ENCODE data around the gene DLGAP4. TPM values are rescaled to one million over a fixed set of nuclear protein-coding genes. Genes with fewer than 3 reads are reported as not detected.

The DLGAP4 gene
- total and polyA plus RNA-seq, 7 donors, result 53.5 to 151 (median 90.4) TPM

DNA sequence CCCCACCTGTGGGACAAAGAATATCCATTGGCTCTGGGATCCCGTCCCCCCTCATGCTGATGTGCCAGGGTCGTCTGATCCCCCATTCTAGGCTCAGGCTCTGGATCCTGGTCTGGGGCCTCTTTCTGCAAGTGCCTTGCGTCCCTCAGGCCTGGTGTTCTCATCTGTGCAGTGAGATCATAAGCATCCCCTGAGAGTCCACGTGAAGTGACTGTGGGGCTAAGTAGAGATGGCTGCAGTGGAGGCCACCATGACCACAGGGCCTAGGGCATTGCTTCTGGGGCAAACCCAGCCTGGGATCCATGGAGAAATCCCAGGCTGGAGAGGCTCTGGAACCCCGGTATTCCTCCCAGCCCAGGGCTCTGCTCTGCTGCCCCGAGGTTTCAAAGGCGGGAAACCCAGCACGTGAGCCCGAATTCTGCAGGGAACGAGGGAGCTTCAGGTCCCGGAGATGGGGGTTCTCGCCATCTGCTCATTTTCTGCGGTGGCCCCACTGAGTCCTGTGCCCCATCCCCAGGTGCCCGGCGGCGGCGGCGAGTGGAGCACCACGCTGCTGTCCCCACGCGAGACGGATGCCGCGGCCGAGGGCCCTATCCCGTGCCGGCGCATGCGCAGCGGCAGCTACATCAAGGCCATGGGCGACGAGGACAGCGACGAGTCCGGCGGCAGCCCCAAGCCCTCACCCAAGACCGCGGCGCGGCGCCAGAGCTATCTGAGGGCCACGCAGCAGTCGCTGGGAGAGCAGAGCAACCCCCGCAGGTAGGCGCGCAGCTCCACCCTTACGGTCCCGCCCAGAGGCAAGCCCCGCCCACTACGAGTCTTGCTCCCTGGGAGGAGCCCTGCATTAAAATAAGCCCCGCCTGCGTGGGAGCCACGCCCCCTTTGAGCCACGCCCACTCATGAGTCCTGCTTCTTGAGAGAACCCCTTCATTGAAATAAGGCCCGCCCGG lies 129.7 kb downstream of the DLGAP4 start:
- peak; percentile 81 to 89 for DNase-seq
- H3K9me3 ChIP-seq, result no peaks in the 10 kb centered on the region
- WGBS, 3 donors, result 22 to 33% (median 25%) methylated on average over 43 to 56 of the region's 56 CpGs
- no peaks in the 10 kb centered on the region for H3K4me1 ChIP-seq
- H3K36me3 ChIP-seq (ENCODE audit: insufficient read depth in 1 of 2, low read depth in 1 of 2), result no peaks in the 10 kb centered on the region
- peak; percentile 74 to 94 (median 85) for ATAC-seq
- no peak overlapping the region for H3K27ac ChIP-seq
- TF ChIP-seq, protein P1, sequence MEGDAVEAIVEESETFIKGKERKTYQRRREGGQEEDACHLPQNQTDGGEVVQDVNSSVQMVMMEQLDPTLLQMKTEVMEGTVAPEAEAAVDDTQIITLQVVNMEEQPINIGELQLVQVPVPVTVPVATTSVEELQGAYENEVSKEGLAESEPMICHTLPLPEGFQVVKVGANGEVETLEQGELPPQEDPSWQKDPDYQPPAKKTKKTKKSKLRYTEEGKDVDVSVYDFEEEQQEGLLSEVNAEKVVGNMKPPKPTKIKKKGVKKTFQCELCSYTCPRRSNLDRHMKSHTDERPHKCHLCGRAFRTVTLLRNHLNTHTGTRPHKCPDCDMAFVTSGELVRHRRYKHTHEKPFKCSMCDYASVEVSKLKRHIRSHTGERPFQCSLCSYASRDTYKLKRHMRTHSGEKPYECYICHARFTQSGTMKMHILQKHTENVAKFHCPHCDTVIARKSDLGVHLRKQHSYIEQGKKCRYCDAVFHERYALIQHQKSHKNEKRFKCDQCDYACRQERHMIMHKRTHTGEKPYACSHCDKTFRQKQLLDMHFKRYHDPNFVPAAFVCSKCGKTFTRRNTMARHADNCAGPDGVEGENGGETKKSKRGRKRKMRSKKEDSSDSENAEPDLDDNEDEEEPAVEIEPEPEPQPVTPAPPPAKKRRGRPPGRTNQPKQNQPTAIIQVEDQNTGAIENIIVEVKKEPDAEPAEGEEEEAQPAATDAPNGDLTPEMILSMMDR (IDR thresholded peaks at IDR 0.05), result no peak
- intact Hi-C loops (cut with DNase I), result loop anchor here (5.0 to 10.0 kb wide), 3 partner anchors 161 to 441 kb away; no protein-coding TSS in a partner anchor
- H3K4me3 ChIP-seq, result peak overlapping the region; percentile 62
- peaks cover 0 to 3% (median 0%) of the 10 kb centered on the region in 3 donors for H3K27me3 ChIP-seq (ENCODE audit: insufficient read depth in 3 of 3, low read length in 2 of 3)

DNA sequence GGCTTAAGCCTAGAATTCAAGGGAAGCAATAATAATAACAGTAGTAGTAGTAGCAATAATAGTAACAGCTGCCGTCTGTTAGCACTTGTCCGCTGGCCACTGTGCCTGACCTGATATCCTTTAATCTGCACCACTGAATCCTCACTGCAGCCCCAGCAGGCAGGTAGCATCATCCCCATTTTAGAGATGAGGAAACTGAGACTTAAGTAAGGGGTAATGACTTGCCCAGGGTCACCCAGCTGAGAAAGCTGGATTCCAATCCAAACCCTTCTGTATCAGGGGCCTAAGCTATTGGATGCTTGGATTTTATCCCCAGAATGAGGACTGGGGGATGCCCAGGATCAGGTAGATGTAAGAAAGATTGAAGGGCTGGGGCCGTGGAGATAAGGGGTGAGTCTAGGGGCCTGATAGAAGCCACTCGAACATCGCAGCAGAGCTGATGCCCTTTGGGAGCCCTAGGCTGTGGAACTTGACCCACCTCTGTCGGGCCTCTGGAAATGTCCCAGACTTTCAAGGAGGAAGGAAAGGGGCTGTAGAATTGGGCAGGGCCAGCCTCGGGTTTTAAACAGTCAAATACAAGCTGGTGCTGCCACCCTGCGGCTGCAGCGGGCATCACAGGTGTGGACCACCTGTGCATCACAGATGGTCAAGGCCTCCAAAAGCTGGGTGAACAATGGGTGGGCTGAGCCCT lies 133.0 kb downstream of the DLGAP4 start:
- TF ChIP-seq, protein P1 (IDR thresholded peaks at IDR 0.05), result peak; percentile 90
- ATAC-seq, result peak; percentile 66 to 79 (median 74)
- Histone ChIP-seq H3K4me3 (no peak overlapping the region), H3K36me3 (ENCODE audit: insufficient read depth in 1 of 2, low read depth in 1 of 2) (no peaks in the 10 kb centered on the region), H3K27me3 (ENCODE audit: insufficient read depth in 3 of 3, low read length in 2 of 3) (peaks cover 0 to 3% (median 0%) of the 10 kb centered on the region in 3 donors), H3K9me3 (no peaks in the 10 kb centered on the region), H3K4me1 (no peaks in the 10 kb centered on the region), H3K27ac (no peak overlapping the region)
- peak; percentile 64 to 79 for DNase-seq
- intact Hi-C loops (cut with DNase I), result loop anchor here (2.0 to 10.0 kb wide), 4 partner anchors 164 to 444 kb away; no protein-coding TSS in a partner anchor
- WGBS, 3 donors, result 30 to 35% (median 30%) methylated on average over 9 of the region's 9 CpGs

DNA sequence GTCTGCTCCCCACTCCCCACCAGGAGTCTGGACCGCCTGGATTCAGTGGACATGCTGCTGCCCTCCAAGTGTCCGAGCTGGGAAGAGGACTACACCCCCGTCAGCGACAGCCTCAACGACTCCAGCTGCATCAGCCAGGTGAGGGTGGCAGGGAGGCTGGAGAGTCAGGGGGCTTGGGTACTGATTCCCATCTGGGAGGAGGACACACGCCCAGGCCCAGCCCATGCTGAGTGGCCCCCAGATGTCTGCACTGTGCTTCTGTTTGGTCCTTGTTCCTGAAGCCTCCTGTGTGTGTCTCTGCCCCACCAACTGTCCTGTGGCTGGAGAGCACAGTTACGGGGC lies 133.6 kb downstream of the DLGAP4 start:
- Histone ChIP-seq H3K4me1 (no peaks in the 10 kb centered on the region), H3K27ac (no peak overlapping the region), H3K9me3 (no peaks in the 10 kb centered on the region), H3K27me3 (ENCODE audit: insufficient read depth in 3 of 3, low read length in 2 of 3) (peaks cover 0 to 3% (median 0%) of the 10 kb centered on the region in 3 donors), H3K36me3 (ENCODE audit: insufficient read depth in 1 of 2, low read depth in 1 of 2) (no peaks in the 10 kb centered on the region), H3K4me3 (no peak overlapping the region)
- ATAC-seq (peak in 2 of 4 donors; percentile 6 to 23), DNase-seq (no peak)
- 36 to 44% (median 41%) methylated on average over 7 of the region's 7 CpGs for WGBS, 3 donors
- TF ChIP-seq, protein P1 (IDR thresholded peaks at IDR 0.05), result no peak
- intact Hi-C loops (cut with DNase I), result loop anchor here (2.0 to 10.0 kb wide), 6 partner anchors 165 to 445 kb away; no protein-coding TSS in a partner anchor

DNA sequence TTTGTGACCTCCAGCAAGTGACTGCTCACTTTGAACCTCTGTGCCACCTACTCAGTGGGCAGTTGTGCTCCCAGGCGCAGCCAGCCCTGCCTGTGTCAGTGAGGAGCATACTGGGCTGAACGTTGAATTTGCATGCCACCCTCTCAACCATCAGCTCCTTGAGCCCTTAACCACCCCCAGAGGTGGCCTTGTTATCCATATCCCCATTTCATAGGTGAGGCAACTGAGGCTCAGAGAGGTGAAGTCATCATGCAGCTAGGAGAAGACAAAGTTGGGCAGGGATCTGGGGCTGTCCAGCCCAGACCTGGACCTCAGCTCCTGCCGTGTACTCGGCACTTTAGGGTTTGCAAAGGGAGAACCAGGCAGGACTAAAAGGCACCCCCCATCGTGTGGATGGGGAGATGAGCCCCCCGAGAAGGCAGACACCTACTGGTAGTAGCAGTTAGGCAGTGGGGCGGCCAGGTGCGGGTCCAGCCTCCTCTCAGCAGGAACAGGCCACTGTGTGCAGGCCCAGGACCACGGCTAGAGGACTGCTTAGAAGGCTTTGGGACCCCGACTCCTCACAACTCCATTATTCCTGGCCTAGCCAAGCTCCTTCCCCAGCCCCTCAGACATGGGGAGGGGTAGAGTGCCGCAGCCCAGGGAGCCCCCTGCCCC lies 134.4 kb downstream of the DLGAP4 start:
- no peak overlapping the region for H3K4me3 ChIP-seq
- TF ChIP-seq, protein P1 (IDR thresholded peaks at IDR 0.05), result no peak
- DNase-seq, result no peak
- H3K27me3 ChIP-seq (ENCODE audit: insufficient read depth in 3 of 3, low read length in 2 of 3), result peaks cover 0 to 3% (median 0%) of the 10 kb centered on the region in 3 donors
- WGBS, 3 donors, result 77 to 83% (median 79%) methylated on average over 11 of the region's 11 CpGs
- no peak overlapping the region for H3K27ac ChIP-seq
- no peak for ATAC-seq
- H3K4me1 ChIP-seq, result no peaks in the 10 kb centered on the region
- H3K36me3 ChIP-seq (ENCODE audit: insufficient read depth in 1 of 2, low read depth in 1 of 2), result no peaks in the 10 kb centered on the region
- intact Hi-C loops (cut with DNase I), result loop anchor here (5.0 kb wide), 2 partner anchors 233 to 283 kb away; no protein-coding TSS in a partner anchor
- H3K9me3 ChIP-seq, result no peaks in the 10 kb centered on the region

Measured in psoas muscle (tissue), 8 donors.